ENCODE measurements around the gene ASIC1. TPM values are rescaled to one million over a fixed set of nuclear protein-coding genes. Genes with fewer than 3 reads are reported as not detected.

The ASIC1 gene
- total RNA-seq, 1 donor from 2014 or later = not detected

DNA sequence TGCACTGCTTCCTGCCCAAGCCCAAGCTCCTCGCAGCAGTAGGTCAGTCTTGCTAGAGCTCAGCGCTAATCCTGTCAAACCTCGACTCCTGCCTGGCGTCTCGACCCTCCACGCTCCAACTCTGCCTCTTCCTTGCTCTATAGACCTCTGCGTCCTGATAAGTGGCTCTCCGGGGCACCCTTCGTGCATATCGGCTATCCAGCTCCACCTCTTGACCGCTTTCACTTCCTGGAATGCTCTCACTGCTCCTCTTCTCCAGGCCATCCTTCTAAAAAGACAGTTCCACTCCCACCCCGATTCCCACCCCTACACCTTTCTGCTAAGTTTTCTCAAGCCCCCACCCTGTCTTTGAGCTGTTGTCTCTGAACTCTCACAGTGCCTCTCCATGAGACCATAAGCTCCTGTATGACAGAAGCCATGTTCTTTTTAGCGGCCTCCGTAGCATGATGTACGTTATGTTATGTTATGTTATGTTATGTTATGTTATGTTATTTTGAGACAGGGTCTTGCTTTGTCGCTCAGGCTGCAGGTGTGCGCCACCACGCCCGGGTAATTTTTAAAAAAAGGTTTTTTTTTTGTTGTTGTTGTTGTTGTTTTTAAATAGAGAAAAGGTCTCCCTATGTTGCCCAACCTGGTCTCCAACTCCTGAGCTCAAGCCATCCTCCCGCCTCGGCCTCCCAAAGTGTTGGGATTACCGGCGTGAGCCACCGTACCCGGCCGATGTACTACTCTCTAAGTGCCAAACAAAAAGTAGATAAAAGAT lies 55.2 kb downstream of the ASIC1 start:
- ATAC-seq (ENCODE audit: low read depth) = no peak

DNA sequence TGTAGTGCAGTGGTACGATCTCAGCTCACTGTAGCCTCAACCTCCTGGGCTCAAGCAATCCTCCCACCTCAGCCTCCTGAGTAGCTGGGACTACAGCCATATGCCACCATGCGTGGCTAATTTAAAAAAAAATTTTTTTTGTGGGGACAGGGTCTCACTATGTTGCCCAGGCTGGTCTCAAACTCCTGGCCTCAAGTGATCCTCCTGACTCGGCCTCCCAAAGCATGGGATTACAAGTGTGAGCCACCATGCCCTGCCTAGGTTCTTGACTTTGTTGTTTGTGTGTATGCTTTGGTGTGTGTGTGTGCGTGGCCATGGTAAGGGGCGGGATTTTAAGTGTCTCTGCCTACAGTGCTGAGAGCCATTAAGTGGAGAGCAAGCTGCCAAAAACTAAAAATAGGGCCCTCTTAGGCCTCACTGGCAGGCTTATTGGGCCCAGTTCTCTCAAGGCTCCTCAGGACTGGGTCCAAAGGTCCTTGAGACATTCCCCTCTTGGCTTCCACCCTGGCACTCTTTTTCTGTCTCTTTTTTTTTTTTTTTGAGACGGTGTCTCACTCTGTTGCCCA lies 59.7 kb downstream of the ASIC1 start:
- H3K9me3 Mint-ChIP-seq = no peaks in the 10 kb centered on the region
- no peak overlapping the region for H3K27ac Mint-ChIP-seq
- no peaks in the 10 kb centered on the region for H3K27me3 Mint-ChIP-seq
- ChIA-PET CTCF (no interaction called here), POLR2A (no interaction called here)
- H3K4me1 Mint-ChIP-seq = peaks cover 39% of the 10 kb centered on the region
- H3K4me3 Mint-ChIP-seq = no peak overlapping the region
- TF ChIP-seq, protein P1, sequence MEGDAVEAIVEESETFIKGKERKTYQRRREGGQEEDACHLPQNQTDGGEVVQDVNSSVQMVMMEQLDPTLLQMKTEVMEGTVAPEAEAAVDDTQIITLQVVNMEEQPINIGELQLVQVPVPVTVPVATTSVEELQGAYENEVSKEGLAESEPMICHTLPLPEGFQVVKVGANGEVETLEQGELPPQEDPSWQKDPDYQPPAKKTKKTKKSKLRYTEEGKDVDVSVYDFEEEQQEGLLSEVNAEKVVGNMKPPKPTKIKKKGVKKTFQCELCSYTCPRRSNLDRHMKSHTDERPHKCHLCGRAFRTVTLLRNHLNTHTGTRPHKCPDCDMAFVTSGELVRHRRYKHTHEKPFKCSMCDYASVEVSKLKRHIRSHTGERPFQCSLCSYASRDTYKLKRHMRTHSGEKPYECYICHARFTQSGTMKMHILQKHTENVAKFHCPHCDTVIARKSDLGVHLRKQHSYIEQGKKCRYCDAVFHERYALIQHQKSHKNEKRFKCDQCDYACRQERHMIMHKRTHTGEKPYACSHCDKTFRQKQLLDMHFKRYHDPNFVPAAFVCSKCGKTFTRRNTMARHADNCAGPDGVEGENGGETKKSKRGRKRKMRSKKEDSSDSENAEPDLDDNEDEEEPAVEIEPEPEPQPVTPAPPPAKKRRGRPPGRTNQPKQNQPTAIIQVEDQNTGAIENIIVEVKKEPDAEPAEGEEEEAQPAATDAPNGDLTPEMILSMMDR (IDR thresholded peaks at IDR 0.05) = no peak
- no peak for ATAC-seq (ENCODE audit: low read depth)
- no peak for DNase-seq
- intact Hi-C loops (cut with micrococcal nuclease) = no loop called here
- H3K36me3 Mint-ChIP-seq (ENCODE audit: low read depth) = peaks cover 61% of the 10 kb centered on the region

More for the DNA sequence above, 55.2 kb downstream of the ASIC1 start:
- H3K4me3 Mint-ChIP-seq = peak overlapping the region; percentile 97
- peaks cover 31% of the 10 kb centered on the region for H3K36me3 Mint-ChIP-seq (ENCODE audit: low read depth)
- no peaks in the 10 kb centered on the region for H3K9me3 Mint-ChIP-seq
- no peak for DNase-seq
- H3K27me3 Mint-ChIP-seq = no peaks in the 10 kb centered on the region
- intact Hi-C loops (cut with micrococcal nuclease) = loop anchor here (1.0 to 5.0 kb wide), 5 partner anchors 24 to 935 kb away; partner anchors contain the start of genes ATF1, LETMD1, RACGAP1 and TMBIM6
- H3K27ac Mint-ChIP-seq = peak overlapping the region; percentile 95
- TF ChIP-seq, protein P1 (IDR thresholded peaks at IDR 0.05) = no peak
- POLR2A ChIA-PET = interaction anchor here (0.6 to 8.0 kb wide), 27 partner anchors 9 to 1126 kb away, joined by 3 to 262 read pairs (median 6); partner anchors contain the start of genes ATF1, BCDIN3D, CERS5 and DAZAP2
- CTCF ChIA-PET = interaction anchor here (1.1 to 4.2 kb wide), 13 partner anchors 10 to 652 kb away, joined by 3 to 48 read pairs (median 10); partner anchors contain the start of genes CERS5, GPD1 and SMARCD1
- peaks cover 70% of the 10 kb centered on the region for H3K4me1 Mint-ChIP-seq

DNA sequence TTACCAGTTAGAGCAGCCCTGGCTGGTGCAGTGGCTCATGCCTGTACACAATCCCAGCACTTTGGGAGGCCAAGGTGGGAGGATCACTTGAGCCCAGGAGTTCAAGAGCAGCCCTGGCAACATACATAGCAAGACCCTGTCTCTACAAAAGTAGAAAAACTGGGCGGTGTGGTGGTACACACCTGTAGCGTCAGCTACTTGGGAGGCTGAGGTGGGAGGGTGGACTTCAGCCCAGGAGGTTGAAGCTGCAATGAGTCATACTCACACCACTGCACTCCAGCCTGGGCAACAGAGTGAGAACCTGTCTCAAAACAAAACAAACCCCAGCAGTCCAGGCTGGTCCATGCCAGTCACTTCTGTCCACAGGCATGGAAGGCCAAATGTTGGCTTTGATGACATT lies 62.0 kb downstream of the ASIC1 start:
- Mint-ChIP-seq H3K4me1 (peaks cover 28% of the 10 kb centered on the region), H3K36me3 (ENCODE audit: low read depth) (peaks cover 71% of the 10 kb centered on the region), H3K27me3 (no peaks in the 10 kb centered on the region), H3K4me3 (no peak overlapping the region), H3K27ac (no peak overlapping the region), H3K9me3 (no peaks in the 10 kb centered on the region)
- no peak for DNase-seq
- intact Hi-C loops (cut with micrococcal nuclease) = no loop called here
- ChIA-PET CTCF (interaction anchor here (0.6 to 2.0 kb wide), 2 partner anchors 13 to 31 kb away, joined by 3 to 6 read pairs; no protein-coding TSS in a partner anchor), POLR2A (no interaction called here)
- TF ChIP-seq, protein P1 (IDR thresholded peaks at IDR 0.05) = no peak
- no peak for ATAC-seq (ENCODE audit: low read depth)

DNA sequence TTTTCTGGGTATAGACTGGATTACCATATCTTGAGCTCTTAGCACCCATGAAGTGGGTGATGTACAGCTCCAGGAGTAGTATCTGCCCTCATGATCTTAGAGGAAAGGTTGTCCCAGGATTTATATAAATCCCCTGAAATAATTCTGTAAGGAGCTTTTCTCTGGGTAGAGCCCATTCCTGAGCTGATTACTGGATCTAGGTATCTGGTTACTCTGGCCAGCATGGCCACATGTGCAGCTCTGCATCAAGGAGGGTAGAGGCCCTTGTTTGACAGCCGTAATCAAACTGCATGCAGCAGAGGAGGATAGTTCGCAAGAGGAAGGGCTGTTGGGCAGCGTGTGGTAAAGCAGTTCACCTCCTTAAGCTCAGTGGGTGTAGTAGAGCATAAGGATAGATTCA lies 63.1 kb downstream of the ASIC1 start:
- intact Hi-C loops (cut with micrococcal nuclease) = no loop called here
- H3K9me3 Mint-ChIP-seq = no peaks in the 10 kb centered on the region
- TF ChIP-seq, protein P1 (IDR thresholded peaks at IDR 0.05) = no peak
- ChIA-PET POLR2A (no interaction called here), CTCF (no interaction called here)
- no peak overlapping the region for H3K4me3 Mint-ChIP-seq
- H3K27ac Mint-ChIP-seq = no peak overlapping the region
- H3K36me3 Mint-ChIP-seq (ENCODE audit: low read depth) = peaks cover 79% of the 10 kb centered on the region
- DNase-seq = no peak
- H3K4me1 Mint-ChIP-seq = peaks cover 36% of the 10 kb centered on the region
- no peaks in the 10 kb centered on the region for H3K27me3 Mint-ChIP-seq
- ATAC-seq (ENCODE audit: low read depth) = no peak

DNA sequence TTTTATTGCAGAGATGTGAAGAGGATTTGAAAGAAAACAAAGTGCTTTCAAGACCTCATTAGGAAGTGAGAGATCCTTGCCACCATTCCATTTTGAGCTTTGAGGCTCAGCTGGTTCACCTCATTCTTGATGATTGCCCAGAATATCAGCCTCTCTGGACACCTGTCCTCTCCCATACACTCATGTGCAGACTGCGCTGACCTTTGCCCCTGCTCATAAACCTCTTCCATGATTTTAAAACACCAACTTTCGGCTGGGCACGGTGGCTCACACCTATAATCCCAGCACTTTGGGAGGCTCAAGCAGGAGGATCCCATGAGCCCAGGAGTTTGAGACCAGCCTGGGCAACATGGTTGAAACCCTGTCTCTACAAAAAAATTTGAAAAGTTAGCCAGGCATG lies 63.6 kb downstream of the ASIC1 start:
- POLR2A ChIA-PET = no interaction called here
- peaks cover 78% of the 10 kb centered on the region for H3K36me3 Mint-ChIP-seq (ENCODE audit: low read depth)

More for the DNA sequence above, 63.6 kb downstream of the ASIC1 start:
- no peak for DNase-seq
- TF ChIP-seq, protein P1 (IDR thresholded peaks at IDR 0.05) = no peak
- Mint-ChIP-seq H3K27me3 (no peaks in the 10 kb centered on the region), H3K4me1 (peaks cover 36% of the 10 kb centered on the region), H3K27ac (no peak overlapping the region), H3K9me3 (no peaks in the 10 kb centered on the region), H3K4me3 (no peak overlapping the region)
- intact Hi-C loops (cut with micrococcal nuclease) = no loop called here
- CTCF ChIA-PET = no interaction called here
- no peak for ATAC-seq (ENCODE audit: low read depth)

Data from activated B cell treated with CpG ODN at 0.5 μM for 24 hours (primary cell).